GM18526 (cell line): ENCODE data around the gene G3BP1.

ENCODE experiments used
- POLR2A ChIP-seq: IDR thresholded peaks from 3 replicates; pipeline ENCODE4 v1.6.1; 2011; ENCODE audit not compliant: insufficient read length; ENCODE audit errors: extremely low read depth

G3BP1 gene

GRCh38 chr5:151771259-151772028 is at the start of gene G3BP1:
G3BP1 (plus strand) TSS chr5:151771954; CDS start chr5:151786621, 14,667 bp downstream.
- peak; percentile 99 for TF ChIP-seq POLR2A

- no peak for TF ChIP-seq POLR2A
Observed at GRCh38 chr5:151722546-151722945, 49.2 kb upstream of the G3BP1 start.

GRCh38 chr5:151724360-151724759 is 47.4 kb upstream of the G3BP1 start:
- TF ChIP-seq POLR2A = no peak

DNA sequence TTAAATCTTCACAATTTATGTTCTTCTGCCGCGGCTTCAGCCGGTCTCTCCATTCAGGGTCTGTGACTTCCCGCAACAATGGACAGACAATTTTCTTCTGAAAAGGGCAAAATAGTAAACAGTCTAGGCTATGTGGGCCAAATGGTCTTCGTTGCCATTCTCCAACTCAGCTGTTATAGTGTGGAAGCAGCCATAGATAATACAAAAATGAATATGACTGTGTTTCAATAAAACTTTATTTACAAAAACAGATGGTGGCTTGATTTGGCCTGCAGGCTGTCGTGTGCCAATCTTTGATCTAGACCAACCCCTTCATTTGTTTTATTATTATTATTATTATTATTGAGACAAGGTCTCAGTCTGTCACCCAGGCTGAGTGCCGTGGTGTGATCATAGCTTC is 41.4 kb upstream of the G3BP1 start:
- no peak for TF ChIP-seq POLR2A

DNA sequence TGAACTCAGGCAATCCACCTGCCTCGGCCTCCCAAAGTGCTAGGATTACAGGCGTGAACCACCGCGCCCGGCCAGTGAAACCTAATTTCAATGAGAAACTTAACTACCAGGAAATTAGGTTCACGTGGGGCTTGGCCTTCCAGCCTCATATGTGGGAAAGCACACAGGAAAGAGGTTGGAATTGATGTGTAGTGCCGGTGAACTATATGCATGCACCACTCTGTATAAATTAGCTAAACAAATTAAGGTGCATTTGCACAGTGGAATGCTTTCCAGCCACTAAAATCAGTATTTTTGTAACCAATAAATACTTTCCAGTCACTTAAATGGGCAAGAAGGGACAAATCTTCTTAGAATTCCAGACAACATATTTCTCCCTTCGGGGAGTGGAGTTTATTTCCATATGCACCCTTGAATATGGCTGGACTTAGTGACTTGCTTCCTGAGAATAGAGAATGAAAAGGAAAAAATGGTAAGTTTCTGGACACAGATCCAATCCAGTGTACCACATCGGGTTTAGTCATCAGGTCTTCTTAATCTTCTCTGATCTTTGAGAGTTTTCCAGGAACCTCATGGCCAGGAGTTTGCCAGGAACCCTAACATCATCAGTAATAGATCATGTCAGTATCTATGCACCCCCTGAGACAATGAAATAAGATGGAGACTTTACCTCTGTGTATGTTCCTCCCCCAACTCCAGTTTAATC is 38.2 kb upstream of the G3BP1 start:
- TF ChIP-seq POLR2A = no peak

GRCh38 chr5:151734064-151734408 is 37.7 kb upstream of the G3BP1 start:
- no peak for TF ChIP-seq POLR2A

GRCh38 chr5:151735646-151736045 is 36.1 kb upstream of the G3BP1 start:
- TF ChIP-seq POLR2A = no peak

- no peak for TF ChIP-seq POLR2A
Observed at GRCh38 chr5:151737431-151737830, 34.3 kb upstream of the G3BP1 start.

DNA sequence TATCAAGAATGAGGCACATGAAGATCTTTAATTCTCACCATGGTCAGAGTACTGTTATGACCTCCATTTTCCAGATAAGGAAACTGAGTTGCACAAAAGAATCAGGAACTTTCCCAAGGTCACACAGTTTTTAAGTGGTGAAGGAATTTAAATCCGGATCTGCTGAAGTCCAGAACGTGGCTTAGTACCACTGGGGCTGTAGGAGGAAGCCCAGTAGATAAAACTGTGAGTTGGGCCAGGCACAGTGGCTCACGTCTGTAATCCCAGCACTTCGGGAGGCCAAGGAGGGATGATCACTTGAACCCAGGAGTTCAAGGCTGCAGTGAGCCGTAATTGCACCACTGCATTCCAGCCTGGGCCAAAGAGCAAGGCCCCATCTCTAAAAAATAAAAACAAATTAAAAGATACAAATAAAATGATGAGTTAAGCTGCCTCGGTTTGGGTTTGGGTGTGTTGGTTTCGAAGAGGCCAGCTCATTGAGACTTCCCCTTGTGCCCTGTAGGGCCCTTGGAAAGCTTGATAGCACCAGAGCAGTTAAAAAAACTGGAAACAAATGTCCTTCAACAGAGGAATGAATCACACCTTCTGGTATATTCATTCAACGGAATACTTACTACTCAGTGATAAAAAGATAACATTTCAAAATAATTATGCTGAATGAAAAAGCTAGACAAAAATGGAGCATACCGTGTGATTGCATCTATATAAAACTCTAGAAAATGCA is 33.5 kb upstream of the G3BP1 start:
- no peak for TF ChIP-seq POLR2A

GRCh38 chr5:151739395-151739794 is 32.4 kb upstream of the G3BP1 start:
- no peak for TF ChIP-seq POLR2A

GRCh38 chr5:151739939-151740335 is 31.8 kb upstream of the G3BP1 start:
- TF ChIP-seq POLR2A = no peak

GRCh38 chr5:151740336-151740942 is 31.3 kb upstream of the G3BP1 start:
- no peak for TF ChIP-seq POLR2A

DNA sequence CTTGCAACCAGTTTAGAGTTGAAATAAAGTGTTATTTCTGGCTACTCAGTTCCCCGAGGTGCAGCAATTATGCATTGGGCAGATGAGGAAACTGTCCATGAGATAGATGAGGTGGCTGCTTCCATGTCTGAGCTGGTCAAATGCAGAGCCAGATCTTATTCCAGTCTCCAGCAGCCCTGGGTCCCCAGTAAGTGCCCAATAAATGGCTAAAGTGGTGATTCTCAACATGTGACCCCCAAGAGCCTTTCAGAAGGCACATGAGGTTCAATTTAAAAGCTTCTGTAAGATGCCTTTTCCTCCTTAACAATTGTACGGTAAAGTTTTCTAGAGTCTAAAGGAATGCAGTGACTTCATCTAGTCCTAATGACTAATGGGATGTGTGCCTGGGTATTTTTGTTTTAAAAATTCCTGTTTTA is 30.8 kb upstream of the G3BP1 start:
- TF ChIP-seq POLR2A = no peak

GRCh38 chr5:151741678-151742423 is 29.9 kb upstream of the G3BP1 start:
- TF ChIP-seq POLR2A = no peak

DNA sequence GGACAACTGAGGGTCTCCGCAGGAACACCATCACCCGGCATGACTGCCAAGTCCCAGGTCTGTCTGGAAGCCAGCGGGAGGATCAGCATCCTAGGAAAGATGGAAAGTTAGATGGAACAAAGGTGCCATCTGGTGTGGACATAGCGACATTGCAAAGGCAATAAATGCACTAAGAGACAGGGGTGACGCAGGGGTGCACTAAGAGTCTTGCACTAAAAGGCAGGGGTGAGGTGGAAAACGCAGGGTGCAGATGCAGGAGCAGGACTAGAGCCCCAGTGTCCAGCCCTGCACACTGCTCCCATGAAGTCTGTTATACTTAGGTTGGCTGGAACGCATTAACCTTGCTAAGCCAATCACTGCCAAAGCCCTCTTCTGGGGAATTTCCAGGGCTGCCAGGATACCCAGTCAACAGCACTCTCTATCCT is 28.9 kb upstream of the G3BP1 start:
- no peak for TF ChIP-seq POLR2A
